Fibroblast of lung (primary cell): ENCODE measurements around the gene TENT4A. TPM values are rescaled to one million over a fixed set of nuclear protein-coding genes. Genes with fewer than 3 reads are reported as not detected.
A peak's percentile ranks its signal among the peaks of the same experiment; 100 is the strongest.

ENCODE experiments used
- DNase-seq, 2 donors: peaks; one replicate each; pipeline versions ENCODE4 v3.0.0 to v3.0.0-alpha.2; 2010; ENCODE audit warnings: low read depth in 2 of 2
- H2AFZ ChIP-seq: 2 replicates; pipeline ENCODE4 v1.5.1; 2012; ENCODE audit warnings: low read length, control low read depth, inconsistent platforms
- H3K27ac ChIP-seq: 2 replicates; pipeline ENCODE4 v1.5.1; 2011; ENCODE audit warnings: low read length, control low read depth; ENCODE audit not compliant: insufficient read depth
- H3K27me3 ChIP-seq: 2 replicates; pipeline ENCODE4 v1.5.1; 2011; ENCODE audit warnings: mild to moderate bottlenecking, low read length; ENCODE audit not compliant: control insufficient read depth, insufficient read depth
- H3K36me3 ChIP-seq: 2 replicates; pipeline ENCODE4 v1.5.1; 2011; ENCODE audit warnings: low read length; ENCODE audit not compliant: control insufficient read depth, insufficient read depth
- H3K4me1 ChIP-seq: 2 replicates; pipeline ENCODE4 v1.5.1; 2011; ENCODE audit warnings: low read length; ENCODE audit not compliant: control insufficient read depth, insufficient read depth; ENCODE audit errors: extremely low read depth
- H3K4me2 ChIP-seq: 2 replicates; pipeline ENCODE4 v1.5.1; 2011; ENCODE audit warnings: low read length, control low read depth; ENCODE audit not compliant: insufficient read depth; ENCODE audit errors: extremely low read depth
- H3K4me3 ChIP-seq, 4 experiments: fragments of 200-600 bp in 1 of 4; sonication (generic) in 1 of 4; replicated peaks in 1 of 4; 2 replicates each; pipeline ENCODE4 v1.5.1; 2011 to 2016; ENCODE audit warnings: low read length in 4 of 4, low read depth in 3 of 4, mild to moderate bottlenecking in 3 of 4, control low read depth in 2 of 4, inconsistent platforms in 1 of 4, mixed read lengths in 1 of 4; ENCODE audit not compliant: insufficient read depth in 1 of 4; ENCODE audit errors: control extremely low read depth in 1 of 4
- H3K79me2 ChIP-seq: 2 replicates; pipeline ENCODE4 v1.5.1; 2012; ENCODE audit warnings: mild to moderate bottlenecking, low read length, inconsistent platforms; ENCODE audit not compliant: control insufficient read depth, insufficient read depth
- H3K9ac ChIP-seq: 2 replicates; pipeline ENCODE4 v1.5.1; 2011; ENCODE audit warnings: mild to moderate bottlenecking, low read length, control low read depth; ENCODE audit not compliant: insufficient read depth
- H3K9me3 ChIP-seq: 2 replicates; pipeline ENCODE4 v1.5.1; 2012; ENCODE audit warnings: low read depth, low read length; ENCODE audit not compliant: control insufficient read depth, insufficient read depth
- H4K20me1 ChIP-seq: 2 replicates; pipeline ENCODE4 v1.5.1; 2011; ENCODE audit warnings: low read length; ENCODE audit not compliant: control insufficient read depth, insufficient read depth; ENCODE audit errors: extremely low read depth
- EZH2 ChIP-seq: IDR thresholded peaks from 2 replicates; pipeline ENCODE4 v1.5.1; 2012; ENCODE audit warnings: low read length, control low read depth, mild to moderate bottlenecking; ENCODE audit errors: missing control alignments
- polyA plus RNA-seq, 2 donors: library from polyadenylated mRNA; depleted of rRNA in 1 of 2; stranded (reverse) in 1 of 2; unstranded in 1 of 2; fragments of >200 nt; gene quantifications; 2 replicates each; pipeline ENCODE4 v1.2.1, GENCODE V29; 2011 to 2012; ENCODE audit warnings: missing spikeins in 1 of 2
- total RNA-seq: library from RNA; depleted of rRNA; stranded (reverse); fragments of >200 nt; gene quantifications from 2 replicates; pipeline ENCODE4 v1.2.1, GENCODE V29; 2014
- TF ChIP-seq, protein P1 (sequence below), 2 donors: IDR thresholded peaks in 1 of 2; conservative IDR thresholded peaks in 1 of 2; 1 replicate in 1 of 2; 2 replicates in 1 of 2; pipeline ENCODE4 v1.5.1; 2011 to 2012; ENCODE audit warnings: low read length in 2 of 2, control low read depth in 1 of 2, inconsistent platforms in 1 of 2, low read depth in 1 of 2, mild to moderate bottlenecking in 1 of 2

Gene TENT4A
- total and polyA plus RNA-seq, 2 donors (not counting 1 experiment from before 2014, with no cell fraction given): 3.1 to 10.4 TPM

DNA sequence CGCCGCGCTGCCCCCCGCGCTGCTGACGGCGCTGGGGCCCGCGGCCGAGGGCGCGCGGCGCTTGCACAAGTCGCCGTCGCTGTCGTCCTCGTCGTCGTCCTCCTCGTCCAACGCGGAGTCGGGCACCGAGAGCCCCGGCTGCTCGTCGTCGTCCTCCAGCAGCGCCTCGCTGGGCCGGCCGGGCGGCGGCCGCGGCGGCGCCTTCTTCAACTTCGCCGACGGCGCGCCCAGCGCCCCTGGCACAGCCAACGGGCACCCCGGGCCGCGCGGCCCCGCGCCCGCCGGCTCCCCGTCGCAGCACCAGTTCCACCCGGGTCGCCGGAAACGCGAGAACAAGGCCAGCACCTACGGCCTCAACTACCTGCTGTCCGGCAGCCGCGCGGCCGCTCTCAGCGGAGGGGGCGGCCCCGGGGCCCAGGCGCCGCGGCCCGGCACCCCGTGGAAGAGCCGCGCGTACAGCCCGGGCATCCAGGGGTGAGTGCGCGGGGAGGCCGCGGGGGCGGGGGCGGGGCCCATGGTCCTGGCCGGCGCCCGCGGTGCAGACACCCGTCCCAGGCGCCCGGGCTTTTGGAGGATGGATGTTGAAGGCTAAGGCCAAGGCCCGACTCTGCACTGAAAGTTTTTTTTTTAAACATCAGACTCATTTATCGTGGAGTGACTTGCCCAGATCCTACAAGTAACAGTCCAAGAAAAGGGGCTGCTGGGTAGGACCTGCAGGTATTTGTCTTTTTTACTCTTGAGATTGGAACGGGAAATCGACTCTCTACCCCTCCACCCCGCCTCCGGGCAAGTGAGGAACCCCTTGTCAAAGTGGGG, 1.2 kb downstream of the TENT4A start:
- H3K9me3 ChIP-seq: no peaks in the 10 kb centered on the region
- H3K4me3 ChIP-seq: peak overlapping the region; percentile 68 to 87 (median 84)
- no peaks in the 10 kb centered on the region for H3K27me3 ChIP-seq
- peak overlapping the region; percentile 98 for H3K4me2 ChIP-seq
- peaks cover 7% of the 10 kb centered on the region for H3K4me1 ChIP-seq
- peak overlapping the region; percentile 65 for H3K9ac ChIP-seq
- peaks cover 54% of the 10 kb centered on the region for H3K79me2 ChIP-seq
- H2AFZ ChIP-seq: no peak overlapping the region
- peak overlapping the region; percentile 22 for H3K27ac ChIP-seq
- H3K36me3 ChIP-seq: no peaks in the 10 kb centered on the region
- no peak for TF ChIP-seq EZH2
- TF ChIP-seq, protein P1, sequence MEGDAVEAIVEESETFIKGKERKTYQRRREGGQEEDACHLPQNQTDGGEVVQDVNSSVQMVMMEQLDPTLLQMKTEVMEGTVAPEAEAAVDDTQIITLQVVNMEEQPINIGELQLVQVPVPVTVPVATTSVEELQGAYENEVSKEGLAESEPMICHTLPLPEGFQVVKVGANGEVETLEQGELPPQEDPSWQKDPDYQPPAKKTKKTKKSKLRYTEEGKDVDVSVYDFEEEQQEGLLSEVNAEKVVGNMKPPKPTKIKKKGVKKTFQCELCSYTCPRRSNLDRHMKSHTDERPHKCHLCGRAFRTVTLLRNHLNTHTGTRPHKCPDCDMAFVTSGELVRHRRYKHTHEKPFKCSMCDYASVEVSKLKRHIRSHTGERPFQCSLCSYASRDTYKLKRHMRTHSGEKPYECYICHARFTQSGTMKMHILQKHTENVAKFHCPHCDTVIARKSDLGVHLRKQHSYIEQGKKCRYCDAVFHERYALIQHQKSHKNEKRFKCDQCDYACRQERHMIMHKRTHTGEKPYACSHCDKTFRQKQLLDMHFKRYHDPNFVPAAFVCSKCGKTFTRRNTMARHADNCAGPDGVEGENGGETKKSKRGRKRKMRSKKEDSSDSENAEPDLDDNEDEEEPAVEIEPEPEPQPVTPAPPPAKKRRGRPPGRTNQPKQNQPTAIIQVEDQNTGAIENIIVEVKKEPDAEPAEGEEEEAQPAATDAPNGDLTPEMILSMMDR (conservative IDR thresholded peaks at IDR 0.05 in 1 of 2, IDR thresholded peaks at IDR 0.05 in 1 of 2; ENCODE audit: low read depth in 1 of 2, low read length in 2 of 2): no peak
- DNase-seq: peak in 1 of 2 donors; percentile 13
- peaks cover 6% of the 10 kb centered on the region for H4K20me1 ChIP-seq

DNA sequence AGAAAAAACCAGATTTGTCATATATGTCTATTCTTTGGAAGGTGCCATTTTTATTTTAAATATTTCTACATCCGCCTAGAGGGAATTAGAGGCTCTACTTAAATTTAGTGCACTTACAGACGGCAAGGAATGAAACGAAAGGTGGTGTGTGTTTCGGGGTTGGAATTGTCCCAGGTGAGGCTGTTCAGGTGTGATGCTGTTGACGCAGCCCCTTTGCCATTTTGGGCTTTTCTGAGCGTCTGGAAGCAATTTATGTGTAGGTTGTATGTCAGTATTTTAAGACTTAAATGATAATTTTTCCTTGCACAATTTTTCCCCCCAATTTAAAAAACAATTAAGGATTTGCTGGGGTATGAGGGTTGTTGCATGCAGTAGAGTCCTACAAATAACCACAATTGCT, 2.0 kb downstream of the TENT4A start:
- Histone ChIP-seq H3K79me2 (peaks cover 62% of the 10 kb centered on the region), H2AFZ (no peak overlapping the region), H3K4me1 (peaks cover 13% of the 10 kb centered on the region), H4K20me1 (peaks cover 6% of the 10 kb centered on the region), H3K4me3 (peak overlapping the region; percentile 68 to 87 (median 84)), H3K9me3 (no peaks in the 10 kb centered on the region), H3K4me2 (peak overlapping the region; percentile 98), H3K27ac (no peak overlapping the region), H3K27me3 (no peaks in the 10 kb centered on the region), H3K9ac (peak overlapping the region; percentile 5), H3K36me3 (peaks cover 2% of the 10 kb centered on the region)
- no peak for TF ChIP-seq EZH2
- TF ChIP-seq, protein P1 (conservative IDR thresholded peaks at IDR 0.05 in 1 of 2, IDR thresholded peaks at IDR 0.05 in 1 of 2; ENCODE audit: low read depth in 1 of 2, low read length in 2 of 2): no peak
- no peak for DNase-seq

DNA sequence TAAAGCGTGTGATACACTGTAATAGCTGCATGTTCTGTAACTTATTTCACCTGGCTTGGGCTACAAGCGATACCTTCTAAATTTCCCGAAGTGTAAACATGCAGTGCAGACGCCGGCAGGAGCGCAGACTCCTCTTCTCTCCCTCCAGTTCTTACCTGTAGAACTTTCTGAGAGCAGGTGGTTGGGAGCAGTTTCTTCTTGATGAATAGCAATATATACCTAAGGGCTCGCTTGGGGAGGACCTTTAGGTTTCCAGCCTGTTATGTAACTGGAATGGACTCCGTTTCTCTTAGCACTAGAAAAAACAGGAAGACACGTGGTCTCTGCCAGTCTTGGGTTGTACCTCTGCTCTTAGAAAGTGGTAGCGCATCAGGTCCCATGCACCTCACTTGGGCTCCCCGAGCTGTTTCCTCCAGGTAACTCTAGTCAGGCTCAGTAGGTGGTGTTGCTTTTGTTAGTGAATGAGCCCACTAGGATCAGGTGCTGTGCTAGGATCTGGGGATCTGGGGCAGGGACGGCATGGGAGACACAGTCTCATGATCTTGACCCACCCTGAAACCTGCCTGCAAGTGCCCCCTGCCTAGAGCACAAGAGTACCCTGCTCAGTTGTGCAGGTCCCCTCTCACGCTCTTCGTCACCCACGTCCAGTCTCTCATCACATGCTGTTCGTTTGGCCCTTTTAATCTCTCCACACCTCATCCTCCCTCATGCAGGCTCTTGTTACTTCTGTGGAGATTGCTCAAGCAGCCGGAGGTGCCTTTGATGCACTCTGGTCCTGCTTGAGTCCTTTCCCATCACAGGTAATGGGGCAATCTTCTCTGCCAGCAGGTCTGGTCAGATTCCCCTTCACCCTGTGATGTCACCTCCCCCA, 2.8 kb downstream of the TENT4A start:
- no peak for TF ChIP-seq EZH2
- TF ChIP-seq, protein P1 (conservative IDR thresholded peaks at IDR 0.05 in 1 of 2, IDR thresholded peaks at IDR 0.05 in 1 of 2; ENCODE audit: low read depth in 1 of 2, low read length in 2 of 2): no peak
- peak overlapping the region; percentile 98 for H3K4me2 ChIP-seq
- no peak for DNase-seq
- H3K4me1 ChIP-seq: peaks cover 15% of the 10 kb centered on the region
- H3K36me3 ChIP-seq: peaks cover 2% of the 10 kb centered on the region
- no peak overlapping the region for H2AFZ ChIP-seq
- H3K9me3 ChIP-seq: no peaks in the 10 kb centered on the region
- peak overlapping the region; percentile 68 to 87 (median 84) for H3K4me3 ChIP-seq
- H4K20me1 ChIP-seq: peaks cover 6% of the 10 kb centered on the region
- no peaks in the 10 kb centered on the region for H3K27me3 ChIP-seq
- no peak overlapping the region for H3K9ac ChIP-seq
- peaks cover 68% of the 10 kb centered on the region for H3K79me2 ChIP-seq
- H3K27ac ChIP-seq: no peak overlapping the region
